Measurements from ENCODE around the gene CRTC3. TPM values are rescaled to one million over a fixed set of nuclear protein-coding genes. Genes with fewer than 3 reads are reported as not detected.
"Not testable (repeated sequence)": the region's sequence is repeated elsewhere in the genome, so short reads cannot be mapped to it uniquely, and the experiment has no call there.

Gene CRTC3
- total and polyA plus RNA-seq, 2 of the 4 experiments (the other 2 are of a cell fraction): 4.7 to 14.8 TPM

DNA sequence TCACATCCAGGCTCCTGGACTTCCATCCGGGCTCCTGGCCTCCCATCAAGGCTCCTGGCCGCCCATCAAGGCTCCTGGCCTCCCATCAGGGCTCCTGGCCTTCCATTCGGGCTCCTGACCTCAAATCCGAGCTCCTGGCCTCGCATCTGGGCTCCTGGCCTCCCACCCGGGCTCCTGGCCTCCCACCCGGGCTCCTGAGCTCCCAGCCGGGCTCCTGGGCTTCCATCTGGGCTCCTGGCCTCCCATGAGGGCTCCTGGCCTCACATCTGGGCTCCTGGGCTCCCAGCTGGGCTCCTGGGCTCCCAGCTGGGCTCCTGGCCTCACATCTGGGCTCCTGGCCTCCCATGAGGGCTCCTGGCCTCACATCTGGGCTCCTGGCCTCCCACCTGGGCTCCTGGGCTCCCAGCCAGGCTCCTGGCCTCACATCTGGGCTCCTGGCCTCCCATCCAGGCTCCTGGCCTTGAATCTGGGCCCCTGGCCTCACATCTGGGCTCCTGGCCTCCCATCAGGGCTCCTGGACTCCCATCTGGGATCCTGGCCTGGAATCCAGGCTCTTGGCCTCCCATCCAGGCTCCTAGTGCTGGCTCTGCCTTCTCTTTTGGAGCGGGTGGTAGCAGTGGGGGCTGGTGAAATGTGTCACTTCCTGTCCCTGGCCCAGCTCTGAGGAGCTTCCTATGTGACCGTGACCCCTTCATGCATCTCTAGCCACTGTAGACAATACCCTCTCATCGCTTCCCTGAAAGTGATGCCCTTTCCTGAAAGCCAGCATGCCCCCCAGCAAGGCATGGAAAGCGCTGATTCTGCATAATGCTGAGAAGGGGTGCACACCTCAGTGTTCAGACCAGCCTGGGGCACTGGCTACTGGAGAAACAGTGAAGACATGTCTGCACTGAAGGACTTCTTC is 124.8 kb downstream of the CRTC3 start:
- Histone ChIP-seq H3K4me3 (ENCODE audit: insufficient read depth, low read depth, low read length) (no peak overlapping the region), H3K9ac (ENCODE audit: low read depth, low read length) (no peak overlapping the region), H3K4ac (ENCODE audit: low read depth, low read length) (peak overlapping the region; percentile 57), H3K27me3 (ENCODE audit: control insufficient read depth, insufficient read depth, low read length) (no peaks in the 10 kb centered on the region), H3K4me1 (ENCODE audit: control insufficient read depth, insufficient read depth, low read length) (peaks cover 3% of the 10 kb centered on the region), H3K23ac (ENCODE audit: low read depth, low read length) (no peak overlapping the region; the same call in 1 of the 2 replicates), H2BK15ac (ENCODE audit: low read depth, low read length) (no peak overlapping the region), H3K9me3 (ENCODE audit: control insufficient read depth, insufficient read depth, low read length) (no peaks in the 10 kb centered on the region), H2BK20ac (ENCODE audit: low read depth, low read length) (peak overlapping the region; percentile 69; the same call in 1 of the 2 replicates), H3K36me3 (ENCODE audit: control insufficient read depth, insufficient read depth, low read length) (no peaks in the 10 kb centered on the region), H3K4me2 (ENCODE audit: low read depth, low read length) (no peak overlapping the region), H4K91ac (ENCODE audit: insufficient read depth, low read depth, low read length) (no peak overlapping the region; the same call in 1 of the 2 replicates), H3K14ac (replicated peaks; ENCODE audit: low read depth, low read length) (no peak overlapping the region), H3K56ac (ENCODE audit: extremely low read depth, insufficient read depth, low read length) (no peak overlapping the region), H2AK9ac (replicated peaks; ENCODE audit: low read depth, low read length, poor library complexity) (peak overlapping the region; percentile 31), H2AFZ (replicated peaks; ENCODE audit: low read length, poor library complexity) (peak overlapping the region; percentile 80), H2BK120ac (ENCODE audit: low read depth, low read length) (no peak overlapping the region), H3K9me1 (ENCODE audit: insufficient read depth, low read length) (peaks cover 9% of the 10 kb centered on the region; the same call in 1 of the 2 replicates), H2BK5ac (ENCODE audit: low read depth, low read length, poor library complexity, severe bottlenecking) (no peak overlapping the region), H3K27ac (ENCODE audit: insufficient read depth, low read length) (no peak overlapping the region), H3K18ac (ENCODE audit: low read depth, low read length) (no peak overlapping the region), H4K8ac (ENCODE audit: low read depth in 2 of 2, low read length in 2 of 2) (peak overlapping the region in 1 of 2 experiments; percentile 61; a peak in 1 of 4 replicates), H2AK5ac (ENCODE audit: low read depth, low read length) (no peak overlapping the region), H4K5ac (ENCODE audit: low read depth, low read length) (no peak overlapping the region), H4K20me1 (ENCODE audit: insufficient read depth, low read length) (no peaks in the 10 kb centered on the region), H3K79me1 (ENCODE audit: low read depth in 1 of 2, low read length in 2 of 2) (no peaks in the 10 kb centered on the region)
- TF ChIP-seq MAFK (IDR thresholded peaks at IDR 0.05; ENCODE audit: low read depth, low read length): peak; percentile 85
- TF ChIP-seq CHD1 (IDR thresholded peaks at IDR 0.05; ENCODE audit: low read depth, low read length): no peak
- 93% methylated on average over 8 of the region's 12 CpGs; no CpG with 5 or more reads in 1 of the 2 experiments for WGBS, 2 experiments (ENCODE audit: extremely low coverage in 2 of 2, insufficient read length in 1 of 2)
- dilution Hi-C loops (cut with HindIII; ENCODE audit: low sequenced_read_pairs, unreplicated experiment): no loop called here
- POLR2A ChIA-PET (ENCODE audit: unreplicated experiment): no interaction called here
- CTCF ChIA-PET: interaction anchor here (0.5 kb wide), 1 partner anchor 244 kb away, joined by 3 read pairs; no protein-coding TSS in a partner anchor
- ATAC-seq (ENCODE audit: low read depth): no peak
- intact Hi-C loops (cut with micrococcal nuclease): no loop called here
- BruUV-seq (replicated peaks): no TSS peak
- in situ Hi-C loops (cut with MboI; ENCODE audit: low sequenced_read_pairs): no loop called here
- DNase-seq: no peak

DNA sequence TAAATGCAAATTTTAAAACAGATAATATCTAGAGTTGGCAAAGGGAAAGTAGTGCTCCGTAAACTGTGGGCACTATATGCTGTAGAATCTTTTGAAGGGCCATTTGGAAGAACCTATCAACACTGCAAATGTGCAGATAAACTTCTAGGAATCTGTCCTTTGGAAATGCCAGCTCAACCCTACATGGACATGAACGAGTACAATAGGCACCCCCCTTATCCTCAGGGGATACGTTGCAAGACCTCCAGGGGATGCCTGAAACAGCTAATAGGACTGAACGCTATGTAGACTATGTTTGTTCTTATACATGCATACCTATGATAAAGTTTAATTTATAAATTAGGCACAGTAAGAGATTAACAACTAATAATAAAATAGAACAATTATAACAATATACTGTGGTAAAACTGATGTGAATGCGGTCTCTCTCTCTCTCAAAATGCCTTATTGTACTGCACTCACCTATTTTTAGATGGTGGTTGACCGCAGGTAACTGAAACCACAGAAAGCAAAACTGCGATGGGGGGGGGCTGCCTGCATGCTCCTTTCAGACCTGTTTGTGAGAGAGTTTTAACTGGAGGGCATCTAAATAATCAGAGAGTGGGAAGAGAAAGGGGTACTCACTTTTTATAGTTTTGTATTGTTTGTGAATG is 127.9 kb downstream of the CRTC3 start:
- WGBS, 2 experiments (ENCODE audit: extremely low coverage in 2 of 2, insufficient read length in 1 of 2): no CpG with 5 or more reads among the region's 7 CpGs
- H3K23ac ChIP-seq (ENCODE audit: low read depth, low read length); H3K56ac ChIP-seq (ENCODE audit: extremely low read depth, insufficient read depth, low read length); H3K27ac ChIP-seq (ENCODE audit: insufficient read depth, low read length); H2BK120ac ChIP-seq (ENCODE audit: low read depth, low read length); H2AK5ac ChIP-seq (ENCODE audit: low read depth, low read length); H3K79me1 ChIP-seq (ENCODE audit: low read depth in 1 of 2, low read length in 2 of 2); ATAC-seq (ENCODE audit: low read depth); BruUV-seq (replicated peaks); H2BK15ac ChIP-seq (ENCODE audit: low read depth, low read length); H3K9me3 ChIP-seq (ENCODE audit: control insufficient read depth, insufficient read depth, low read length); H4K5ac ChIP-seq (ENCODE audit: low read depth, low read length); H4K8ac ChIP-seq (ENCODE audit: low read depth in 2 of 2, low read length in 2 of 2); in situ Hi-C loops (cut with MboI; ENCODE audit: low sequenced_read_pairs); H3K4me2 ChIP-seq (ENCODE audit: low read depth, low read length); H3K14ac ChIP-seq (replicated peaks; ENCODE audit: low read depth, low read length); H2AK9ac ChIP-seq (replicated peaks; ENCODE audit: low read depth, low read length, poor library complexity); dilution Hi-C loops (cut with HindIII; ENCODE audit: low sequenced_read_pairs, unreplicated experiment); H2BK5ac ChIP-seq (ENCODE audit: low read depth, low read length, poor library complexity, severe bottlenecking); DNase-seq; H3K18ac ChIP-seq (ENCODE audit: low read depth, low read length); POLR2A ChIA-PET (ENCODE audit: unreplicated experiment); H3K4ac ChIP-seq (ENCODE audit: low read depth, low read length); H2BK20ac ChIP-seq (ENCODE audit: low read depth, low read length); H2AFZ ChIP-seq (replicated peaks; ENCODE audit: low read length, poor library complexity); H4K91ac ChIP-seq (ENCODE audit: insufficient read depth, low read depth, low read length); H3K9me1 ChIP-seq (ENCODE audit: insufficient read depth, low read length); intact Hi-C loops (cut with micrococcal nuclease); H4K20me1 ChIP-seq (ENCODE audit: insufficient read depth, low read length); H3K4me3 ChIP-seq (ENCODE audit: insufficient read depth, low read depth, low read length); H3K36me3 ChIP-seq (ENCODE audit: control insufficient read depth, insufficient read depth, low read length); H3K27me3 ChIP-seq (ENCODE audit: control insufficient read depth, insufficient read depth, low read length); H3K4me1 ChIP-seq (ENCODE audit: control insufficient read depth, insufficient read depth, low read length); H3K9ac ChIP-seq (ENCODE audit: low read depth, low read length): not testable (repeated sequence)
- CTCF ChIA-PET: interaction anchor here (1.2 kb wide), 1 partner anchor 10 kb away, joined by 3 read pairs; no protein-coding TSS in a partner anchor
